Ureter (tissue), 1 donor: Measurements from ENCODE around the gene LARP4. TPM values are rescaled to one million over a fixed set of nuclear protein-coding genes. Genes with fewer than 3 reads are reported as not detected.
"Not testable (repeated sequence)": the region's sequence is repeated elsewhere in the genome, so short reads cannot be mapped to it uniquely, and the experiment has no call there.

Experiments used
- DNase-seq: peaks from one replicate; pipeline ENCODE4 v3.0.0-alpha.2; 2020; ENCODE audit warnings: low spot score
- total RNA-seq: library from RNA; stranded (reverse); gene quantifications from one replicate; pipeline ENCODE4 v1.2.4, GENCODE V29; 2023
- donor health status: DM: yes; HTN: yes; CAD: no.

Gene LARP4
- total RNA-seq, 1 donor from 2014 or later = 94.3 TPM

GRCh38 chr12:50401500-50402081 lies 906 bp downstream of the LARP4 start:
- DNase-seq = no peak

- no peak for DNase-seq
These were observed 1.7 kb downstream of the LARP4 start for GRCh38 chr12:50402264-50403000.

GRCh38 chr12:50403001-50403440 lies 2.3 kb downstream of the LARP4 start:
- no peak for DNase-seq

- no peak for DNase-seq
These were observed 3.6 kb downstream of the LARP4 start for GRCh38 chr12:50404307-50404706.

- no peak for DNase-seq
These were observed 10.5 kb downstream of the LARP4 start for GRCh38 chr12:50411051-50411660.

GRCh38 chr12:50415899-50416479 lies 15.3 kb downstream of the LARP4 start:
- DNase-seq = no peak

GRCh38 chr12:50419112-50419909 lies 18.6 kb downstream of the LARP4 start:
- DNase-seq = no peak

- DNase-seq = not testable (repeated sequence)
These were observed 22.2 kb downstream of the LARP4 start for GRCh38 chr12:50422855-50423254.

GRCh38 chr12:50423342-50423741 lies 22.7 kb downstream of the LARP4 start:
- DNase-seq = not testable (repeated sequence)

- DNase-seq = no peak
These were observed 25.0 kb downstream of the LARP4 start for GRCh38 chr12:50425589-50426258.

GRCh38 chr12:50431656-50432055 lies 31.0 kb downstream of the LARP4 start:
- not testable (repeated sequence) for DNase-seq

- no peak for DNase-seq
These were observed 39.6 kb downstream of the LARP4 start for GRCh38 chr12:50440288-50440687.

- no peak for DNase-seq
These were observed 41.1 kb downstream of the LARP4 start for GRCh38 chr12:50441763-50442162.

GRCh38 chr12:50442178-50442908 lies 41.7 kb downstream of the LARP4 start:
- no peak for DNase-seq

- DNase-seq = not testable (repeated sequence)
These were observed 49.0 kb downstream of the LARP4 start for GRCh38 chr12:50449671-50450070.

- no peak for DNase-seq
These were observed 52.1 kb downstream of the LARP4 start for GRCh38 chr12:50452795-50453194.

- DNase-seq = no peak
These were observed 53.2 kb downstream of the LARP4 start for GRCh38 chr12:50453872-50454271.

- no peak for DNase-seq
These were observed 57.9 kb downstream of the LARP4 start for GRCh38 chr12:50458606-50459005.

- DNase-seq = no peak
These were observed 66.8 kb downstream of the LARP4 start for GRCh38 chr12:50467439-50467838.

- DNase-seq = no peak
These were observed 76.7 kb downstream of the LARP4 start for GRCh38 chr12:50477241-50477832.
